Activated naive CD4-positive, alpha-beta T cell treated with anti-CD3 and anti-CD28 coated beads, Interleukin-2, amount 50 U/mL, for 72 hours (primary cell): ENCODE measurements around the gene APOL3. TPM values are rescaled to one million over a fixed set of nuclear protein-coding genes. Genes with fewer than 3 reads are reported as not detected.
A peak's percentile ranks its signal among the peaks of the same experiment; 100 is the strongest.
"Not testable (repeated sequence)": the region's sequence is repeated elsewhere in the genome, so short reads cannot be mapped to it uniquely, and the experiment has no call there.

Experiments
- ATAC-seq, 2 donors: fragments of 150-1000 bp; cut with Tn5 transposase; 2 replicates each; pipeline ENCODE4 v1.10.0; 2021; ENCODE audit warnings: mild to moderate bottlenecking in 2 of 2, moderate library complexity in 2 of 2
- DNase-seq, 2 donors: peaks; one replicate each; pipeline ENCODE4 v3.0.0; 2021 to 2022; ENCODE audit warnings: low spot score in 2 of 2
- H3K27ac Mint-ChIP-seq, 2 donors: one replicate each; pipeline ENCODE4 v1.8.0; 2022; ENCODE audit warnings: mild to moderate bottlenecking in 2 of 2, mixed read lengths in 2 of 2
- H3K36me3 Mint-ChIP-seq, 2 donors: one replicate each; pipeline ENCODE4 v1.8.0; 2022; ENCODE audit warnings: mixed read lengths in 2 of 2
- H3K9me3 Mint-ChIP-seq, 2 donors: one replicate each; pipeline ENCODE4 v1.8.0; 2022; ENCODE audit warnings: mixed read lengths in 2 of 2
- total RNA-seq, 2 donors: library from RNA; stranded (reverse); gene quantifications; one replicate each; pipeline ENCODE4 v1.2.3, GENCODE V29; 2022

APOL3 gene
- total RNA-seq, 2 donors from 2014 or later: 46.4 to 70.0 TPM

- Mint-ChIP-seq H3K27ac (peak overlapping the region in 1 of 2 donors; percentile 21), H3K36me3 (no peaks in the 10 kb centered on the region), H3K9me3 (no peaks in the 10 kb centered on the region)
- ATAC-seq: no peak
- DNase-seq: no peak
Observed at GRCh38 chr22:36197065-36197440, 36.5 kb upstream of the APOL3 start.

- ATAC-seq (no peak), DNase-seq (no peak)
- Mint-ChIP-seq H3K27ac (no peak overlapping the region), H3K36me3 (no peaks in the 10 kb centered on the region), H3K9me3 (no peaks in the 10 kb centered on the region)
Observed at GRCh38 chr22:36196254-36197064, 35.9 kb upstream of the APOL3 start.

- no peak overlapping the region for H3K27ac Mint-ChIP-seq
- ATAC-seq: peak; percentile 74 to 75
- peak in 1 of 2 donors; percentile 19 for DNase-seq
- H3K9me3 Mint-ChIP-seq: no peaks in the 10 kb centered on the region
- H3K36me3 Mint-ChIP-seq: no peaks in the 10 kb centered on the region
Observed at GRCh38 chr22:36194971-36195370, 34.4 kb upstream of the APOL3 start.

- DNase-seq: no peak
- no peak overlapping the region for H3K27ac Mint-ChIP-seq
- no peak for ATAC-seq
- H3K36me3 Mint-ChIP-seq: no peaks in the 10 kb centered on the region
- no peaks in the 10 kb centered on the region for H3K9me3 Mint-ChIP-seq
Observed at GRCh38 chr22:36194385-36194784, 33.8 kb upstream of the APOL3 start.

GRCh38 chr22:36193577-36193976 is 33.0 kb upstream of the APOL3 start:
- H3K9me3 Mint-ChIP-seq: no peaks in the 10 kb centered on the region
- ATAC-seq (no peak), DNase-seq (no peak)
- H3K36me3 Mint-ChIP-seq: no peaks in the 10 kb centered on the region
- H3K27ac Mint-ChIP-seq: no peak overlapping the region

- no peaks in the 10 kb centered on the region for H3K9me3 Mint-ChIP-seq
- DNase-seq (no peak), ATAC-seq (no peak)
- no peak overlapping the region for H3K27ac Mint-ChIP-seq
- no peaks in the 10 kb centered on the region for H3K36me3 Mint-ChIP-seq
Observed at GRCh38 chr22:36193171-36193570, 32.6 kb upstream of the APOL3 start.

GRCh38 chr22:36192542-36192941 is 32.0 kb upstream of the APOL3 start:
- Mint-ChIP-seq H3K9me3 (no peaks in the 10 kb centered on the region), H3K27ac (no peak overlapping the region), H3K36me3 (no peaks in the 10 kb centered on the region)
- no peak for DNase-seq
- ATAC-seq: no peak

- DNase-seq (no peak), ATAC-seq (no peak)
- no peaks in the 10 kb centered on the region for H3K9me3 Mint-ChIP-seq
- H3K36me3 Mint-ChIP-seq: no peaks in the 10 kb centered on the region
- H3K27ac Mint-ChIP-seq: no peak overlapping the region
Observed at GRCh38 chr22:36191106-36191836, 30.7 kb upstream of the APOL3 start.

- not testable (repeated sequence) for DNase-seq
Observed at GRCh38 chr22:36187862-36188261, 27.3 kb upstream of the APOL3 start.

GRCh38 chr22:36185828-36186624 is 25.5 kb upstream of the APOL3 start:
- Mint-ChIP-seq H3K27ac (no peak overlapping the region), H3K36me3 (no peaks in the 10 kb centered on the region)

More at GRCh38 chr22:36187862-36188261, 27.3 kb upstream of the APOL3 start:
- not testable (repeated sequence) for ATAC-seq, H3K36me3 Mint-ChIP-seq, H3K27ac Mint-ChIP-seq, H3K9me3 Mint-ChIP-seq

GRCh38 chr22:36184433-36185025 is 24.0 kb upstream of the APOL3 start:
- H3K36me3 Mint-ChIP-seq: no peaks in the 10 kb centered on the region
- no peak for DNase-seq
- H3K9me3 Mint-ChIP-seq: no peaks in the 10 kb centered on the region
- no peak for ATAC-seq
- no peak overlapping the region for H3K27ac Mint-ChIP-seq

More at GRCh38 chr22:36185828-36186624, 25.5 kb upstream of the APOL3 start:
- DNase-seq (no peak), ATAC-seq (no peak)
- H3K9me3 Mint-ChIP-seq: no peaks in the 10 kb centered on the region

GRCh38 chr22:36183446-36183845 is 22.9 kb upstream of the APOL3 start:
- Mint-ChIP-seq H3K27ac (no peak overlapping the region), H3K9me3 (no peaks in the 10 kb centered on the region), H3K36me3 (no peaks in the 10 kb centered on the region)
- no peak for ATAC-seq
- no peak for DNase-seq

GRCh38 chr22:36182857-36183256 is 22.3 kb upstream of the APOL3 start:
- DNase-seq: no peak
- Mint-ChIP-seq H3K36me3 (no peaks in the 10 kb centered on the region), H3K9me3 (no peaks in the 10 kb centered on the region), H3K27ac (no peak overlapping the region)
- no peak for ATAC-seq

GRCh38 chr22:36182056-36182455 is 21.5 kb upstream of the APOL3 start:
- no peaks in the 10 kb centered on the region for H3K9me3 Mint-ChIP-seq
- H3K27ac Mint-ChIP-seq: no peak overlapping the region
- H3K36me3 Mint-ChIP-seq: peaks cover 0 to 4% of the 10 kb centered on the region in 2 donors
- ATAC-seq (no peak), DNase-seq (no peak)

GRCh38 chr22:36180928-36181327 is 20.4 kb upstream of the APOL3 start:
- DNase-seq (no peak), ATAC-seq (no peak)
- no peak overlapping the region for H3K27ac Mint-ChIP-seq
- H3K36me3 Mint-ChIP-seq: peaks cover 0 to 9% of the 10 kb centered on the region in 2 donors
- H3K9me3 Mint-ChIP-seq: peaks cover 0 to under 1% of the 10 kb centered on the region in 2 donors

GRCh38 chr22:36180038-36180880 is 19.7 kb upstream of the APOL3 start:
- peaks cover 0 to 5% of the 10 kb centered on the region in 2 donors for H3K9me3 Mint-ChIP-seq
- peaks cover 0 to 9% of the 10 kb centered on the region in 2 donors for H3K36me3 Mint-ChIP-seq
- peak; percentile 96 to 99 for ATAC-seq
- DNase-seq: peak; percentile 79 to 89
- H3K27ac Mint-ChIP-seq: no peak overlapping the region
